ENCODE data around the gene SLC35A5.

GRCh38 chr3:112568642-112569041 lies 6.8 kb downstream of the SLC35A5 start:
- no peak for TF ChIP-seq POLR2A (IDR thresholded peaks at IDR 0.05; ENCODE audit: low read length)
- TF ChIP-seq GATA1 (IDR thresholded peaks at IDR 0.05; ENCODE audit: low read depth, low read length): no peak
